ENCODE results near the gene CELF4.
A peak's percentile ranks its signal among the peaks of the same experiment; 100 is the strongest.

The CELF4 gene

DNA sequence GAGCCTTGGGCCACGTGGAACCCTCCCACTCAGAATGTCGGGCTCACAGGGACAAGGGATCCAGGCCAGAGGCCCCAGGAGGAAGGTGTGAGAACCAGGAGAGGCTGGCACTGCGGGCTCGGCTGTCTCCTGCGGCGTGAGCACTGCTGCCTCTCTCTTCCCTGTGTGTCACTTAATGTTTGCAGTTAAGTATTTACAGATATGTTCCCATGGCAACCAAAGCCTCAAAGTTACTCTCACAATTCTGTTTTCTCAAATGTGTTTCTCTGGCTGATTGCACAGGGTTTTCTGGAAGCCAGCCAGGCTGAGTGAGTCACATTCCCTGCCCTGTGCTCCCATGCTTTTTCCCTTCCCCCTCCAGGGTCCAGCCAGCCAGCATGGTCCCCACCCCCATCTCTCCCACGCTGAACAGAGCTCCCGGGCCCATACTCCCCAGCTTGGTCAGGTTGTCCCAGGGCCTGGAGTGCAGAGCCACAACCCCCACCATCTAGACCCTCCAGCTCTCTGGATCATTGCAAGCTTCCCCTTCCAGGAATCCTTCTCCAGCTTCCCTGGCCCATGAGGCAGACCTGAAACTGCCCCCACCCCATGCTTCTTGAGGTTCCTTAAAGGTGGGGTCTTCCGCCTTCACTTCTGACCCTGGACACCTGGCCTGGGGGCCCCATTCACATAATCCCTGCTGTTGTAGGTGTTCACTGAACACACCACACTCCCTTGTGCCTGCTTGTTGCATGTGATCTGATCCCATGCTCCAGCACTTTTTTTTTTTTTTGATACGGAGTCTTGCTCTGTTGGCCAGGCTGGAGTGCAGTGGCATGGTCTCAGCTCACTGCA is 265.9 kb downstream of the CELF4 start:
- peak in 48 of 56 donors; percentile 4 to 83 (median 44) for DNase-seq

GRCh38 chr18:37298816-37299215 is 266.8 kb downstream of the CELF4 start:
- DNase-seq, result no peak

DNA sequence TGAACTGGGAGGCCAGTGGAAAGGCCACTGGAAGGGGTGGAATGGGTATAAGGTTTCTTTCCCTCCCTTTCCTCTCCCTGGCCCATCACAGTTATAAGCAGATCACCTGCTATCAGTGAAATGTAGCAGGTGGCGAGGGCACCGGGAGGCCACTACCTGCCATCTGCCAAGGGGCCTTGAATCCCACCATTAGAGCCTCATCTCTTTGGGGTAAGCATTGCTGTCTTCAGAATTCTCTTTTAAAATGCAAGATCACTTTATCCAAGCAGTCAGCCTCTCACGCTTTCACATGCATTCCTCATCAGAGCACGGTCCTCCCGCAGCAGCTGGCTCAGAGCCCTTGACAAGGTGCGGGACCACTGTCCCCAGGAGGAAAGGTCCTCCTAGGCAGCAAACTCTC is 268.5 kb downstream of the CELF4 start:
- no peak for DNase-seq

- no peak for DNase-seq
Observed at GRCh38 chr18:37294951-37295350, 270.6 kb downstream of the CELF4 start.

DNA sequence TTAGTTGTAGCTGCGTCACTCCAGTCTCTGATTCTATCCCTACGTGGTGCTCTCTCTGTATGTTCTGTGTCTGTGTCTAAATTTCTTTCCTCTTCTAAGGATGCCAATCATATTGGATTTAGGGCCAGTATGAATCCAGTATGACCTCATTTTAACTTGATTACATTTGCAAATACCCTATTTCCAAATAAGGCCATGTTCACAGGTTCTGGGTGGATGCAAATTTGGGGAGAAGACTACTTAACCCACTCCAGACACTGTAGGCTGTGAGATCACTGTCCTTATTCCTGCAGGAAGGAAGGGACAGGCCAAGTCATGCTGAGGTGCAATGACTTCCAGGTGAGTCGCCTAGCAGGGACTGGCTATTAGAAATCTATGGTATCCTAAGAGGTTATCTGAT is 272.2 kb downstream of the CELF4 start:
- DNase-seq, result no peak

DNA sequence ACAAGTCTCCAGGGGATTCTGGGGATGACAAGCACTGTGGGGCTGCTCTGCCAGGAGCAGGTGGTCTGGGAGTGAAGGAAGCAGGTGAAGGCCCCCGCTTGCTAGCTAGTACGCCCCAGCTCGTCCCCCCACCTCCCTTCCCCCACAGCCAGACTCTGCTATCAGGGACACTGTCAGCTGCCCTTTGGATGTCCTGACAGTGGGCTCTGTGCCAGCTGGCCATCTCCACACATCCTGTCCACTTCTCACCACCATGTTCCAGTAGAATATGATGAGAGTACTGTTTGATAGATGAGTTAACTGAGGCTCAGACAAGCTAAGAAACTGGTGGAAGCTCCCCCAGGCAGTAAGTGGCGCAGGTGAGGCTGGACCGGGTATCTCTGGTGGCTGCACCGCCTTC is 276.2 kb downstream of the CELF4 start:
- DNase-seq, result no peak

GRCh38 chr18:37287601-37288000 is 278.0 kb downstream of the CELF4 start:
- no peak for DNase-seq

DNA sequence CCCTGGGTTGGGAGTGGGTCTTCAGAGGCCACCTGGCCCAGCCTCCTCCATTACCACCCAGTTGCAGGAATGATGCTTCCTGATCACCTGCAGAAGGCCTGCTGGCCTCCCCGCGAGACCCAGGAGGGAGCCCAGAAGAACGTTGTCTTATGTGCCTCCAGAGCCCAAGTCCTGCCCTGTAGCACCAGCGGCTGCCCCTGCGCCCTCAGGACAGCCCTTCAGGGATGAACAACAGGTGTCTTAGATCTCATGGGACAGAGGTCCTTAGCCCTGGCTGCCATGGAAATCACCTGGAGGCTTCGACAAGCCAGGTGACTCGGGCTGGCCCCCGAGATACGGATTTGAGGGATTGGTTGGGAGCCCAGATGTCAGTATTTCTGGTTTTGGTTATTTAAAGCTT is 278.8 kb downstream of the CELF4 start:
- no peak for DNase-seq

DNA sequence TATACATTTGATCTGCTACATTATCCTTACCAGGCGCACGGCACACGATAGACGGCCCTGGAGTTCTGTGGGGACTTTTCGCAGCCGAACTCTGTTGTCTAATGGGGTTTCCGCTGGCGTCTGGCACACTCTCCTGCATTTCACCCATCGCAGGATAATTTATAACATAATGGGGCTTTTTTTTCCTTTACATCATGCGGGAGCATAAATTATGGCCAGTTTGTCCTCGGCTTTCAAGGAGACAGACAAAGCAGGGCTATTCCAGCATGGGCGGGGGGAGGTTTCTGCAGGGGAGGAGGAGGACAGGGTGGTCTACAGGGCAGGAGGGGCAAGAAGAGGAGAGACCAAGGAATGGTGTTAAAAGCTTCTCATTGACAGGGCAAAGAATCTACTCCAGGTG is 279.8 kb downstream of the CELF4 start:
- no peak for DNase-seq

GRCh38 chr18:37284260-37284659 is 281.3 kb downstream of the CELF4 start:
- DNase-seq, result no peak

GRCh38 chr18:37282386-37283037 is 283.1 kb downstream of the CELF4 start:
- no peak for DNase-seq

DNA sequence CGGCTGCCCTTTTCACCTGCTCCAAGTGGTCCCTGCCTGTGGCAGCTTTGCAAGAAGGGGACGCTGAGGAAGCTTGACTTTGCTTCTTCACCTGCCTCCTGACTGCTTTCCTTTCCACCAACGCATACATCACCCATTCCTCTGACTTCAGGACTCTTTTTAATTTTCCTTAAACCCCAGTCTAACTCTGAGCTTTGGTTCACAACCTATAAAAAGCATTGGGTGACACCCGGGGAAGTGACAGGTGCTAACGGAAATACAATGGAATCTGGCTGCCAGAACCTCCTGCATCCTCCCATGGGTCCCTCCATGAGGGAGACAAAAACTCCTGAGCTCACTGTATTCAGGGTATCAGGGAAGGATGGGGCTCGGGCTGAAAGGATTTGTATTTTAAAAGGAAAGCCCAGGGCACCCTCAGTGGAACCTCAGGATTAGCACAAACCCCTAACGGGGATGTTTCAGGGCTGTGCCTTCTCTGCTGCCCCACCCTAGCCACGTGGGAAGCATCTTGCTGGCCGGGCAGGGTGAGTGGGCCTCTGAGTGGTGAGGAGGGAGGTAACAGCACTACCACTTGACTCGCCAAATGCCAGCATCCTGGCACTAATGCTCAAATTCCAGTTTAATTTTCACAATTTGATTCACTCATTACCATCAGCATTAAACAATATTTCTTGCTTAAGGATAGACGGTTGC is 284.8 kb downstream of the CELF4 start:
- no peak for DNase-seq

DNA sequence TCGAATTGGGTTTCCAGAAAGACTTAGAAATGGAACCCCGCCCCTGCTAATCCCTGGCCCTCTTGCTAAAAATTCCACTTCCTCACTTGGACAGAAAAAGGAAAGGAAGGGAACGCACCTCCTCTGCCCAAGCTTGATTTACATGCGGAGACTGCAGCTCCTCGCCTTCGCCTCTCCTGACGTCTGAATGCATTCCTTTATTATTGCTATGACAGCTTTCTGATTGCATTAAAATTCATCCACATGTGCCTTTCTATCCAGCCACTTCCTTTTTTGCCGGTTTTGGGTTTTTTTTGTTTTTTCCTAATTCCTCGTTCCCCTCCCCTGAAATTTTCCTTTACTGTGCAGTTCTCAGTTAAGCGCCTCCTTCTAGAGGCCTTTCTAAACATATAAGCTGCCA is 287.8 kb downstream of the CELF4 start:
- DNase-seq, result no peak

GRCh38 chr18:37276111-37276890 is 289.3 kb downstream of the CELF4 start:
- peak in 1 of 56 donors; percentile 17 for DNase-seq

- no peak for DNase-seq
Observed at GRCh38 chr18:37275237-37275741, 290.3 kb downstream of the CELF4 start.

DNA sequence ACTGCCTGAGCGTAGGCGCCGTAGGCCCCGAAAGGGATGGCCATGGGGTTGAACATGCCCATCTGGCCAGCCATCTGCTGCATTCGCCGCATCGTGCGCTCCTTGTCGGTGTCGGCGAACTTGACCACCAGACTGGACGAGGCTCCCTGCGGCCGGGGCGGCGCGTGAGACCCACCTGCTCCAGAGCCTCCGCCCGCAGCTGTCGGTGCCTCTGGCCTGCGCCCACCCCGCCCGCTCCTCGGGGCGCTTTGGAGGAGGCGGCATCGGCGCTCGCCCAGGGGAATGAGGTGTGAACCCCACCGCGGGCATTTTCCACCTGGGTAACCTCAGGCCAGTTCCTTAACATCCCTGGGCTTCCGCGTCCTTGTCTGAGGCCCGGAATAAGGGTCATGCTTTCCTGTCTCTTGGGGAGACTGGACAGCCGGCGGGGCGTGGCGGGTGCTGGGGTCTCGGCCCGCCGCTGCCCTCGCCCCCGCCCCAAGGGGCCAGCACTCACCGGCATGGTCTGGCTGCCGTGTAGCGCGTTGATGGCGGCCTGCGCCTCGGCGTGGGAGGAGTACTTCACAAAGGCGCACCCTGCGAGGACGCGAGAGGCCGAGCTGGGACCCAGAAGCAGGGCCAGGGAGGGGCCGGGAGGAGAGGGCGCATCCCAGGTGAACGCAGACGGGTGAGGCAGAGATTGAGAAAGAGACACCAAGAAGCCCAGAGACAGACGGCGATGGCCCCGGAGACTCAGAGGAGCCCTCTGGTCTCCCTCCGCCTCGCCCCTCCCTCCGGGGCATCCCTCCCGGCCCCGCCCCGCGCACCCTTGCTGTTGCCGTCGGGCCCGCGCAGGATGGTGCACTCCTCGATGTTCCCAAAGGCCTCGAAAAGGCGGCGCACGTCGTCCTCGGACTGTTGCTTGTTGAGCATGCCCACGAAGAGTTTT is 291.0 kb downstream of the CELF4 start:
- DNase-seq, result no peak

DNA sequence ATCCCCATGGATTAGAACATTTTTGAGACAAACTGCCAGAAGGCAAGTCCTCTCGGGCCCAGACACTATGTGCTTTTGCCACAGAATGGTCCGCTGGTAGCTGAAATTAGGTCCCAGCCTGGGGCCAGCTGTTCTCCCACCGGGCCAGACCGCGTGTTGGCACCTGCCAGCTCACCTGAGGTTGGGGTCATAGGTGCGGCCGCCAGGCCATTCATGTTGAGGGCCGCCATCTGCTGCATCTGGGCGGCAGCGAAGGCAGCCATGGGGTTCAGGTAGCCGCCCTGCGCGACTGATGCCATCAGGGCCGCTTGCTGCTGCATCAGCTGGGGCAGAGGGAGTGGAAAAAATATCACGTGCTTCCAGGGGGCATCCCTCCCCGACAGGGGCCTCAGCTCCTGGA is 292.8 kb downstream of the CELF4 start:
- DNase-seq, result no peak

- no peak for DNase-seq
Observed at GRCh38 chr18:37272226-37272625, 293.4 kb downstream of the CELF4 start.

GRCh38 chr18:37270666-37271052 is 294.9 kb downstream of the CELF4 start:
- no peak for DNase-seq

GRCh38 chr18:37270038-37270665 is 295.4 kb downstream of the CELF4 start:
- DNase-seq, result peak in 10 of 56 donors; percentile 5 to 62 (median 20)

All from amygdala (tissue), 56 donors.